ENCODE measurements around the gene ARMH4. TPM values are rescaled to one million over a fixed set of nuclear protein-coding genes. Genes with fewer than 3 reads are reported as not detected.

ARMH4 gene
- total RNA-seq, 2 donors from 2014 or later, result 17.3 to 30.7 TPM

DNA sequence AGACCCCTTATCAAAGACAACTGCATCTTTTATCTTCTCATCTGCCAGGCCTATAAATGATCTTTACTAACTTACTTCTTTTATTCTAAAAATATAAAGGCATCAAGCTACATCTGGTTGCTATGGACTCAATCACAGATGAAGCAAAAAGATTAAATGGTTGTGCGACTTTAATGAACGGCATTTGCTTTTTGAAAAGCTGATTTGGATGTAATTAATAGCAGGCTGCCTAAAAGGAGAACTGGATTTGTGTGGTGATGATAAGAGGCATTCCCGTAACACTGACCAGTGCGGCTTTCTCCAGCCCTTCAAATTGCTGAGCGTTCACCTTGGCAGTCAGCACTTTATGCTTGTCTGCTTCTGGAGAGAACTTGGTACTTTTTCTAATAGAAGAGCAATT lies 103.8 kb downstream of the ARMH4 start:
- no peak for DNase-seq
- no peaks in the 10 kb centered on the region for H3K9me3 ChIP-seq (ENCODE audit: control insufficient read depth, low read length)
- Mint-ChIP-seq H3K27ac (no peak overlapping the region), H3K4me1 (no peaks in the 10 kb centered on the region), H3K36me3 (ENCODE audit: low read depth) (peaks cover 3% of the 10 kb centered on the region), H3K4me3 (no peak overlapping the region), H3K27me3 (ENCODE audit: insufficient read depth) (no peaks in the 10 kb centered on the region), H3K9me3 (peaks cover 4% of the 10 kb centered on the region)
- H3K4me1 ChIP-seq (ENCODE audit: control insufficient read depth, insufficient read depth, low read length), result no peaks in the 10 kb centered on the region
- WGBS, 2 experiments (ENCODE audit: insufficient coverage in 1 of 2, insufficient read length in 1 of 2), result 96 to 100% methylated on average over 5 of the region's 5 CpGs
- H3K27ac ChIP-seq (ENCODE audit: low read depth, low read length), result no peak overlapping the region
- TF ChIP-seq CTCF (conservative IDR thresholded peaks at IDR 0.05), result no peak
- H3K9ac ChIP-seq (ENCODE audit: extremely low read depth, low read length, poor library complexity, severe bottlenecking), result no peak overlapping the region
- H3K27me3 ChIP-seq (ENCODE audit: control insufficient read depth, insufficient read depth, low read length, poor library complexity, severe bottlenecking), result no peaks in the 10 kb centered on the region
- H3K4me3 ChIP-seq (ENCODE audit: low read length), result no peak overlapping the region
- no peaks in the 10 kb centered on the region for H3K36me3 ChIP-seq (ENCODE audit: control insufficient read depth, insufficient read depth, low read length)

DNA sequence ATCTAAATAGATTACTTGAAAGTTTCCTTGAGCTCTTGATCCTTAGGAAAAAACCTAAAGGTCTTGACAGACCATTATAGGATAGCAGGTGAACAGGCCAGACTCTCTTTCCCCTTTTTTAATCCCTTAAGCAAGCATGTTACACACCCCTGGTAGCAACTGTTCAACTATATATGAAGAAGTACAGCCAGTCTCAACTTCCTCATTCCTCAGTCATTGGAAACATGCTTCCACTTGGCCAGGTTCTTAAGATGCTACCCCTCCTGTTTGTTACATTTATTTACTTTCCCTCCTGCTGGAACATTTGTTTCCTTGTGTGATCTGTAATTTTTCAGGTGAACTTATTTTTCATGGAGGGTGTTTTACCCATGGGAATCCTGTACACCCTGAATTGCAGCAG lies 124.1 kb downstream of the ARMH4 start:
- H3K9me3 Mint-ChIP-seq, result no peaks in the 10 kb centered on the region
- peaks cover 7% of the 10 kb centered on the region for H3K4me1 Mint-ChIP-seq
- H3K27ac Mint-ChIP-seq, result no peak overlapping the region
- no peaks in the 10 kb centered on the region for H3K9me3 ChIP-seq (ENCODE audit: control insufficient read depth, low read length)
- H3K4me3 ChIP-seq (ENCODE audit: low read length), result no peak overlapping the region
- no peak overlapping the region for H3K27ac ChIP-seq (ENCODE audit: low read depth, low read length)
- DNase-seq, result no peak
- no peaks in the 10 kb centered on the region for H3K27me3 ChIP-seq (ENCODE audit: control insufficient read depth, insufficient read depth, low read length, poor library complexity, severe bottlenecking)
- peaks cover 2% of the 10 kb centered on the region for H3K36me3 Mint-ChIP-seq (ENCODE audit: low read depth)
- H3K36me3 ChIP-seq (ENCODE audit: control insufficient read depth, insufficient read depth, low read length), result no peaks in the 10 kb centered on the region
- no peak for TF ChIP-seq CTCF (conservative IDR thresholded peaks at IDR 0.05)
- no peaks in the 10 kb centered on the region for H3K27me3 Mint-ChIP-seq (ENCODE audit: insufficient read depth)
- no peak overlapping the region for H3K9ac ChIP-seq (ENCODE audit: extremely low read depth, low read length, poor library complexity, severe bottlenecking)
- peaks cover 6% of the 10 kb centered on the region for H3K4me1 ChIP-seq (ENCODE audit: control insufficient read depth, insufficient read depth, low read length)
- H3K4me3 Mint-ChIP-seq, result no peak overlapping the region

- no peaks in the 10 kb centered on the region for H3K9me3 Mint-ChIP-seq
- H3K27me3 Mint-ChIP-seq (ENCODE audit: insufficient read depth), result no peaks in the 10 kb centered on the region
- no peak overlapping the region for H3K4me3 Mint-ChIP-seq
These were observed 125.0 kb downstream of the ARMH4 start for GRCh38 chr14:58026967-58027366.

More at GRCh38 chr14:58026967-58027366, 125.0 kb downstream of the ARMH4 start:
- H3K9me3 ChIP-seq (ENCODE audit: control insufficient read depth, low read length), result no peaks in the 10 kb centered on the region
- no peak overlapping the region for H3K27ac ChIP-seq (ENCODE audit: low read depth, low read length)
- TF ChIP-seq CTCF (conservative IDR thresholded peaks at IDR 0.05), result no peak
- no peak overlapping the region for H3K4me3 ChIP-seq (ENCODE audit: low read length)
- WGBS, 2 experiments (ENCODE audit: insufficient coverage in 1 of 2, insufficient read length in 1 of 2), result 100% methylated on average over 1 of the region's 1 CpG
- no peaks in the 10 kb centered on the region for H3K27me3 ChIP-seq (ENCODE audit: control insufficient read depth, insufficient read depth, low read length, poor library complexity, severe bottlenecking)
- DNase-seq, result no peak
- Mint-ChIP-seq H3K27ac (no peak overlapping the region), H3K4me1 (peaks cover 6% of the 10 kb centered on the region), H3K36me3 (ENCODE audit: low read depth) (peaks cover 2% of the 10 kb centered on the region)
- H3K4me1 ChIP-seq (ENCODE audit: control insufficient read depth, insufficient read depth, low read length), result peaks cover 4% of the 10 kb centered on the region
- no peaks in the 10 kb centered on the region for H3K36me3 ChIP-seq (ENCODE audit: control insufficient read depth, insufficient read depth, low read length)
- no peak overlapping the region for H3K9ac ChIP-seq (ENCODE audit: extremely low read depth, low read length, poor library complexity, severe bottlenecking)
